GM21515 (cell line): ENCODE measurements around the gene CD7.

Experiments
- ATAC-seq: cut with Tn5 transposase; IDR thresholded peaks from one replicate; pipeline ENCODE4 v1.9.1; 2021; ENCODE audit not compliant: unreplicated experiment

CD7 gene

GRCh38 chr17:82328994-82329507, 11.6 kb upstream of the CD7 start:
- ATAC-seq = no peak

- ATAC-seq = no peak
These were observed 11.0 kb upstream of the CD7 start for GRCh38 chr17:82328141-82328993.

- no peak for ATAC-seq
These were observed 10.3 kb upstream of the CD7 start for GRCh38 chr17:82327757-82328140.

- ATAC-seq = no peak
These were observed 9.9 kb upstream of the CD7 start for GRCh38 chr17:82327289-82327688.

- no peak for ATAC-seq
These were observed 8.1 kb upstream of the CD7 start for GRCh38 chr17:82325286-82326180.

- ATAC-seq = no peak
These were observed 7.3 kb upstream of the CD7 start for GRCh38 chr17:82324566-82325285.

GRCh38 chr17:82323514-82324234, 6.3 kb upstream of the CD7 start:
- no peak for ATAC-seq

- no peak for ATAC-seq
These were observed 5.4 kb upstream of the CD7 start for GRCh38 chr17:82322526-82323453.

- no peak for ATAC-seq
These were observed 4.6 kb upstream of the CD7 start for GRCh38 chr17:82321947-82322466.

- ATAC-seq = no peak
These were observed 3.8 kb upstream of the CD7 start for GRCh38 chr17:82320956-82321927.

GRCh38 chr17:82320140-82320840, 2.9 kb upstream of the CD7 start:
- no peak for ATAC-seq

- no peak for ATAC-seq
These were observed 2.2 kb upstream of the CD7 start for GRCh38 chr17:82319619-82320062.

GRCh38 chr17:82318772-82319606, 1.6 kb upstream of the CD7 start:
- ATAC-seq = no peak

- ATAC-seq = no peak
These were observed 726 bp upstream of the CD7 start for GRCh38 chr17:82318169-82318498.

GRCh38 chr17:82316651-82317393, 586 bp downstream of the CD7 start:
- no peak for ATAC-seq
